Astrocyte (in vitro differentiated cells and primary cell): ENCODE data around the gene ATXN8OS. TPM values are rescaled to one million over a fixed set of nuclear protein-coding genes. Genes with fewer than 3 reads are reported as not detected.

Experiments
- DNase-seq: peaks from one replicate; pipeline ENCODE4 v3.0.0-alpha.2; 2010; ENCODE audit warnings: low read depth
- FAIRE-seq: peaks from 2 replicates; lab custom pipeline; 2011; peaks lifted over from hg19 to GRCh38; lab: Jason Lieb, UNC
- H2AFZ ChIP-seq: 2 replicates; pipeline ENCODE4 v1.6.0; 2012; ENCODE audit warnings: low read depth, low read length, inconsistent platforms
- H3K27ac ChIP-seq: 2 replicates; pipeline ENCODE4 v1.5.1; 2011; ENCODE audit warnings: low read depth, low read length, inconsistent platforms
- H3K27me3 ChIP-seq: 2 replicates; pipeline ENCODE4 v1.6.0; 2011; ENCODE audit warnings: low read length, inconsistent platforms; ENCODE audit not compliant: insufficient read depth
- H3K36me3 ChIP-seq: 2 replicates; pipeline ENCODE4 v1.5.1; 2011; ENCODE audit warnings: low read length, inconsistent platforms; ENCODE audit not compliant: insufficient read depth
- H3K4me1 ChIP-seq: 2 replicates; pipeline ENCODE4 v1.5.1; 2011; ENCODE audit warnings: low read length, inconsistent platforms; ENCODE audit not compliant: insufficient read depth
- H3K4me2 ChIP-seq: 2 replicates; pipeline ENCODE4 v1.6.0; 2012; ENCODE audit warnings: low read length, inconsistent platforms
- H3K4me3 ChIP-seq: 2 replicates; pipeline ENCODE4 v1.5.1; 2011; ENCODE audit warnings: low read depth, mild to moderate bottlenecking, low read length, inconsistent platforms; ENCODE audit not compliant: insufficient read depth
- H3K79me2 ChIP-seq: 2 replicates; pipeline ENCODE4 v1.6.0; 2012; ENCODE audit warnings: mild to moderate bottlenecking, low read length, inconsistent platforms; ENCODE audit not compliant: insufficient read depth
- H3K9ac ChIP-seq: 2 replicates; pipeline ENCODE4 v1.6.0; 2012; ENCODE audit warnings: mild to moderate bottlenecking, low read length, inconsistent platforms
- H3K9me3 ChIP-seq: 2 replicates; pipeline ENCODE4 v1.5.1; 2012; ENCODE audit warnings: low read depth, mild to moderate bottlenecking, low read length, inconsistent platforms; ENCODE audit not compliant: insufficient read depth
- H4K20me1 ChIP-seq: 2 replicates; pipeline ENCODE4 v1.6.0; 2012; ENCODE audit warnings: low read length, inconsistent platforms; ENCODE audit not compliant: insufficient read depth
- H3K27ac Mint-ChIP-seq: one replicate; pipeline ENCODE4 v1.8.0; 2021; ENCODE audit warnings: mild to moderate bottlenecking, mixed read lengths; ENCODE audit not compliant: unreplicated experiment
- H3K27me3 Mint-ChIP-seq: one replicate; pipeline ENCODE4 v1.8.0; 2021; ENCODE audit warnings: low read depth, mixed read lengths; ENCODE audit not compliant: unreplicated experiment
- H3K36me3 Mint-ChIP-seq: one replicate; pipeline ENCODE4 v1.8.0; 2021; ENCODE audit warnings: low read depth, mixed read lengths; ENCODE audit not compliant: unreplicated experiment
- H3K4me1 Mint-ChIP-seq: one replicate; pipeline ENCODE4 v1.8.0; 2021; ENCODE audit warnings: low read depth, mixed read lengths; ENCODE audit not compliant: unreplicated experiment
- H3K4me3 Mint-ChIP-seq: one replicate; pipeline ENCODE4 v1.8.0; 2021; ENCODE audit warnings: mild to moderate bottlenecking, moderate library complexity, mixed read lengths; ENCODE audit not compliant: unreplicated experiment
- H3K9me3 Mint-ChIP-seq: one replicate; pipeline ENCODE4 v1.8.0; 2021; ENCODE audit warnings: mild to moderate bottlenecking, mixed read lengths; ENCODE audit not compliant: unreplicated experiment
- EZH2 ChIP-seq: IDR thresholded peaks from 2 replicates; pipeline ENCODE4 v1.6.1; 2012; ENCODE audit warnings: mild to moderate bottlenecking, low read length, inconsistent platforms; ENCODE audit not compliant: insufficient read depth
- total RNA-seq: library from RNA; stranded (reverse); gene quantifications from 2 replicates; pipeline ENCODE4 v1.2.1, GENCODE V29; 2021
- TF ChIP-seq, protein P1 (sequence below): IDR thresholded peaks from 2 replicates; pipeline ENCODE4 v1.5.1; 2011; ENCODE audit warnings: low read depth, mild to moderate bottlenecking, inconsistent platforms, low read length, moderate library complexity; ENCODE audit not compliant: insufficient read depth

Gene ATXN8OS
- total RNA-seq, 1 donor from 2014 or later, result not detected

DNA sequence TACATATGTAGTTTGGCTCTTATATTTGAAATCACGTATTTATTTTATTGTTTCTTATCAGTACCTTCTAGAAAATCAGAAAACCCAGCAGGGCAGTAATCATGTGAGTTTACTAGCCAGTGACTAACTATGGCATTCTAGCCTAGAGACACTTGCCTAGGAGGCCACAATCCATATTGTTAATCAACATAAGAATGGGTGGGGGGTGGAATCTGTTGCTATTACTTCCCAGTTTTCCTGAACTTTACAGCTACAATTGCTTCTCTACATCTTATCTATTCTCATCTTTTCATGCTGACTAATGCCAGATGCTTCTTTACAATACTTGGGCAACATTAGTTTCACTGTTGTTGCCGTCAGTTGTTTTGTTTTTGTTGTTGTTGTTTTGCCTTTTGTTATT lies 18.7 kb upstream of the ATXN8OS start:
- no peak overlapping the region for H3K4me2 ChIP-seq
- no peak overlapping the region for H3K4me3 ChIP-seq
- H2AFZ ChIP-seq, result no peak overlapping the region
- H3K27ac Mint-ChIP-seq, result no peak overlapping the region
- H3K36me3 ChIP-seq, result no peaks in the 10 kb centered on the region
- H3K27me3 Mint-ChIP-seq, result no peaks in the 10 kb centered on the region
- TF ChIP-seq, protein P1, sequence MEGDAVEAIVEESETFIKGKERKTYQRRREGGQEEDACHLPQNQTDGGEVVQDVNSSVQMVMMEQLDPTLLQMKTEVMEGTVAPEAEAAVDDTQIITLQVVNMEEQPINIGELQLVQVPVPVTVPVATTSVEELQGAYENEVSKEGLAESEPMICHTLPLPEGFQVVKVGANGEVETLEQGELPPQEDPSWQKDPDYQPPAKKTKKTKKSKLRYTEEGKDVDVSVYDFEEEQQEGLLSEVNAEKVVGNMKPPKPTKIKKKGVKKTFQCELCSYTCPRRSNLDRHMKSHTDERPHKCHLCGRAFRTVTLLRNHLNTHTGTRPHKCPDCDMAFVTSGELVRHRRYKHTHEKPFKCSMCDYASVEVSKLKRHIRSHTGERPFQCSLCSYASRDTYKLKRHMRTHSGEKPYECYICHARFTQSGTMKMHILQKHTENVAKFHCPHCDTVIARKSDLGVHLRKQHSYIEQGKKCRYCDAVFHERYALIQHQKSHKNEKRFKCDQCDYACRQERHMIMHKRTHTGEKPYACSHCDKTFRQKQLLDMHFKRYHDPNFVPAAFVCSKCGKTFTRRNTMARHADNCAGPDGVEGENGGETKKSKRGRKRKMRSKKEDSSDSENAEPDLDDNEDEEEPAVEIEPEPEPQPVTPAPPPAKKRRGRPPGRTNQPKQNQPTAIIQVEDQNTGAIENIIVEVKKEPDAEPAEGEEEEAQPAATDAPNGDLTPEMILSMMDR, result no peak
- TF ChIP-seq EZH2, result no peak
- DNase-seq (no peak), FAIRE-seq (no peak)
- H4K20me1 ChIP-seq, result no peaks in the 10 kb centered on the region
- H3K27ac ChIP-seq, result no peak overlapping the region
- no peaks in the 10 kb centered on the region for H3K27me3 ChIP-seq
- H3K36me3 Mint-ChIP-seq, result no peaks in the 10 kb centered on the region
- no peak overlapping the region for H3K4me3 Mint-ChIP-seq
- H3K9me3 Mint-ChIP-seq, result no peaks in the 10 kb centered on the region
- H3K9me3 ChIP-seq, result no peaks in the 10 kb centered on the region
- no peak overlapping the region for H3K9ac ChIP-seq
- no peaks in the 10 kb centered on the region for H3K4me1 ChIP-seq
- H3K79me2 ChIP-seq, result no peaks in the 10 kb centered on the region
- no peaks in the 10 kb centered on the region for H3K4me1 Mint-ChIP-seq

DNA sequence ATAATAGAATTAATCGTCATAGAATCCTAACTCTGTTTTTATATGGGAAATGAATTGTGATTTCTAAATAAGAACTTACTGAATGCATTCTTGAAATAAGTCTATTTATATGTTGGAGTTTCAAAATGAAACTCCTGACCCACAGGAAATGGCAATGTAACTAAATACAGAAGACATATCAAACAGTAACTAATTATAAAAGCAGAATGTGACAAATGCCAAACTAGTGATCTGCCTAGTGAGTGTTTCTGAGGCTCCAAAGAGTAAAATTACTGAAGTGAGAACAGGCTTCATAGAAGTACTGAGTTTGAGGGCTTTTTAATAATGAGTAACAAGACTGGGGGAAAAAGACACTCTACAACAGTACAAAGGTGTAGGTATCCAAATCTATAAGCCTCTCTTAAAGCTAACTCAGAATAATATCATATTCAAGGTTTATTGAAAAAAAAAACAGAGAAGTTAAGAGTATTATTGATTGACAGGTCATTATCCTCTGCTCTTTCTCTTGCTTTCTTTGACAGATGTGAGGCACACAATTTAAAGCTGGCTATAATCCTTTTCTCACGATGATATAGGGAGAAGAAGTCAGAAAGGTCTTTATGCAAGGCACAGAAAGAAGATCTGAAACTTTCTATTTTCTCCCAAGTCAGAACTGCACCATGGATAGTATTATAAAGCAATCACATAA lies 17.4 kb upstream of the ATXN8OS start:
- Histone ChIP-seq H3K9me3 (no peaks in the 10 kb centered on the region), H3K4me3 (no peak overlapping the region), H3K4me2 (no peak overlapping the region), H4K20me1 (no peaks in the 10 kb centered on the region), H3K36me3 (no peaks in the 10 kb centered on the region), H2AFZ (no peak overlapping the region), H3K4me1 (no peaks in the 10 kb centered on the region), H3K27me3 (no peaks in the 10 kb centered on the region), H3K9ac (no peak overlapping the region), H3K79me2 (no peaks in the 10 kb centered on the region), H3K27ac (no peak overlapping the region)
- H3K4me1 Mint-ChIP-seq, result no peaks in the 10 kb centered on the region
- DNase-seq (no peak), FAIRE-seq (no peak)
- no peaks in the 10 kb centered on the region for H3K36me3 Mint-ChIP-seq
- TF ChIP-seq, protein P1, result no peak
- no peak for TF ChIP-seq EZH2
- H3K9me3 Mint-ChIP-seq, result no peaks in the 10 kb centered on the region
- H3K27ac Mint-ChIP-seq, result no peak overlapping the region
- H3K27me3 Mint-ChIP-seq, result no peaks in the 10 kb centered on the region
- H3K4me3 Mint-ChIP-seq, result no peak overlapping the region

DNA sequence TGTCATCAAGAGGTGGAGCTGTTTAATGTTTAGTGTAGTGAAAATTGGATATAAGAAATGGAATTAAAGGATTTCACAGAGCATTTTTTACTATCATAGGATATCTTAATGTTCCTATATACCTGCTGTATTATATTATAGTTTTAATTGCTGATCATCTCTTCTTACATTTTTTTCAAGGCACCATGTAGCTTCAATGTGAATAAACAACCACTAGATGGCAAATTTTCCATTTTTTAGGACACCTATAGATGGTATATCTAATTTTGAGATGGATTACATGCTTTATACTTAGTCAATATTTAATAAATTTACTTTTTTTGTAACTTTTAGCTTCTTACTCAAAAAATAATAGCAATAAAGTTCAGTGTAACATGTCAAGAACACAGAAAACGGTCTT lies 9.0 kb upstream of the ATXN8OS start:
- Histone ChIP-seq H3K9ac (no peak overlapping the region), H3K79me2 (no peaks in the 10 kb centered on the region), H3K36me3 (no peaks in the 10 kb centered on the region), H2AFZ (no peak overlapping the region), H4K20me1 (no peaks in the 10 kb centered on the region), H3K27me3 (no peaks in the 10 kb centered on the region), H3K27ac (no peak overlapping the region), H3K4me3 (no peak overlapping the region), H3K4me2 (no peak overlapping the region), H3K4me1 (no peaks in the 10 kb centered on the region), H3K9me3 (no peaks in the 10 kb centered on the region)
- Mint-ChIP-seq H3K27ac (no peak overlapping the region), H3K4me3 (no peak overlapping the region), H3K9me3 (no peaks in the 10 kb centered on the region), H3K36me3 (no peaks in the 10 kb centered on the region), H3K4me1 (no peaks in the 10 kb centered on the region), H3K27me3 (no peaks in the 10 kb centered on the region)
- DNase-seq, result no peak
- no peak for FAIRE-seq
- TF ChIP-seq, protein P1, result no peak
- TF ChIP-seq EZH2, result no peak
